Measurements from ENCODE around the gene TEX22.

Gene TEX22

DNA sequence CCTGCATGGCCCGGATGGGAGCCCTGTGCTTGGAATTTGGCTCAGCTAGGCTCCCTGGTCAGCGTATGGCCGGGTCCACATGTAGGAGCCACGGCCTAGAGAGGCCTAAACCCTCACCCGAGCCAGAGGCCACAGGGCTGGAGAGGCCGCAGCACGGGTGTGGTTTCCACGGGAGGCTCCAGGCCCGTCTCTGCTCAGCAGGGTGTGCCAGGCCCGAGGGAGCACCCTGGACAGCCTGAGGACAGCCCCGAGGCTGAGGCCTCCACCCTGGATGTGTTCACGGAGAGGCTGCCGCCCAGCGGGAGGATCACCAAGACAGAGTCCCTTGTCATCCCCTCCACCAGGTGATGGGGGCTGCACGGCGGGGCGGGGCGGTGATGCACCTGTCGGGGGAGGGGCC is 17.6 kb upstream of the TEX22 start:
- Histone ChIP-seq H3K36me3 (replicated peaks; ENCODE audit: insufficient read depth, low read length) (no peaks in the 10 kb centered on the region), H3K79me2 (ENCODE audit: low read length) (no peaks in the 10 kb centered on the region), H3K4me3 (ENCODE audit: low read length) (no peak overlapping the region), H4K20me1 (ENCODE audit: insufficient read depth, low read length) (no peaks in the 10 kb centered on the region), H3K27ac (ENCODE audit: low read length) (no peak overlapping the region), H3K4me2 (ENCODE audit: low read depth, low read length) (no peak overlapping the region), H3F3A (ENCODE audit: insufficient read depth, low read length) (no peaks in the 10 kb centered on the region), H3K4me1 (ENCODE audit: low read length) (no peaks in the 10 kb centered on the region), H3K9ac (ENCODE audit: low read length) (no peak overlapping the region), H3K27me3 (replicated peaks; ENCODE audit: insufficient read depth, low read length) (no peaks in the 10 kb centered on the region), H3K9me3 (replicated peaks; ENCODE audit: insufficient read depth, low read length) (no peaks in the 10 kb centered on the region), H2AFZ (ENCODE audit: low read length) (no peak overlapping the region), H3K9me2 (replicated peaks; ENCODE audit: insufficient read depth, low read length) (no peaks in the 10 kb centered on the region)
- TF ChIP-seq EZH2 (optimal IDR thresholded peaks at IDR 0.05; ENCODE audit: low read depth, low read length), result no peak
- TF ChIP-seq, protein P1, sequence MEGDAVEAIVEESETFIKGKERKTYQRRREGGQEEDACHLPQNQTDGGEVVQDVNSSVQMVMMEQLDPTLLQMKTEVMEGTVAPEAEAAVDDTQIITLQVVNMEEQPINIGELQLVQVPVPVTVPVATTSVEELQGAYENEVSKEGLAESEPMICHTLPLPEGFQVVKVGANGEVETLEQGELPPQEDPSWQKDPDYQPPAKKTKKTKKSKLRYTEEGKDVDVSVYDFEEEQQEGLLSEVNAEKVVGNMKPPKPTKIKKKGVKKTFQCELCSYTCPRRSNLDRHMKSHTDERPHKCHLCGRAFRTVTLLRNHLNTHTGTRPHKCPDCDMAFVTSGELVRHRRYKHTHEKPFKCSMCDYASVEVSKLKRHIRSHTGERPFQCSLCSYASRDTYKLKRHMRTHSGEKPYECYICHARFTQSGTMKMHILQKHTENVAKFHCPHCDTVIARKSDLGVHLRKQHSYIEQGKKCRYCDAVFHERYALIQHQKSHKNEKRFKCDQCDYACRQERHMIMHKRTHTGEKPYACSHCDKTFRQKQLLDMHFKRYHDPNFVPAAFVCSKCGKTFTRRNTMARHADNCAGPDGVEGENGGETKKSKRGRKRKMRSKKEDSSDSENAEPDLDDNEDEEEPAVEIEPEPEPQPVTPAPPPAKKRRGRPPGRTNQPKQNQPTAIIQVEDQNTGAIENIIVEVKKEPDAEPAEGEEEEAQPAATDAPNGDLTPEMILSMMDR (IDR thresholded peaks at IDR 0.05; ENCODE audit: low read length), result no peak
- TF ChIP-seq EZH2phosphoT487 (IDR thresholded peaks at IDR 0.05; ENCODE audit: low read length), result no peak
- no peak for DNase-seq

DNA sequence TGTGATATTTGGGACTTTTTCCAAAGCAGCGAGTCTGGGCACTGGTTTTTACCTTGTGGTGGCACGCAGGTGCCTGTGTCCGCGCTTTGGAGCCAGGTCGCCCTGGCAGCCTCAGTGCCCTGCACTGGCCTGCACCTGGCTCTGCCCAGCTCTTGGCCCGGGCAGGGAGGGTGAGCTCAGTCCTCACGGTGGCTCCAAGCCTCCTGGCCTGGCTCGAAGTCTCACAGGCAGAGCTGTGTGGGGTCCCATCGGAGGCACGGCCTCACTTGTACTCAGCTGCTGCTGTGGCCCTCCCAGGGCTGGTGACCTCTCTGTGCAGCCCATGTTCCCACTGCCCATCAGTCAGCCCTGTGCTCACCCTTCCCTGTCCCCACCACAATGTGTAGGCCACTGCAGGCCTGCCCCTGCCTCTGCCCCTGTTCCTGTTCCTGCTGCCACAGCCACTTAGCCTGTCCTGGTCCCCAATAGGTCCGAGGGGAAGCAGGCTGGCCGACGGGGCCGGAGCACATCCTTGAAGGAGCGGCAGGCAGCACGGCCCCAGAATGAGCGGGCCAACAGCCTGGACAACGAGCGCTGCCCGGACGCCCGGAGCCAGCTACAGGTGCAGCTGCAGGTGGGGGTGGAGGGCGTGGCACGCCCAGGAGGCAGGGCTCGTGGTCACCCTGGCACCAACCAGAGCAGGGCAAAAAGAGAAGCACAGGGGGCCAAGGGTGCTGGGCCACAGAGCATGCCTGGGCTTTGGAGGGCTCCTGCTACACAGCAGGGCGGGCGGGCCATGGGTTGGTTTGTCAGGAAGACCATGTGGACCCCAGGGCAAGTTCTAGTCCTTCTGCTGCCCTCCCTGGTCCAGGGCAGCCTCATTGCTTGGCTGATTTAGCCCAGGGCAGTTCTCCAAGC is 16.6 kb upstream of the TEX22 start:
- Histone ChIP-seq H3K27ac (ENCODE audit: low read length) (no peak overlapping the region), H3F3A (ENCODE audit: insufficient read depth, low read length) (no peaks in the 10 kb centered on the region), H3K9ac (ENCODE audit: low read length) (no peak overlapping the region), H3K4me1 (ENCODE audit: low read length) (no peaks in the 10 kb centered on the region), H4K20me1 (ENCODE audit: insufficient read depth, low read length) (no peaks in the 10 kb centered on the region), H3K9me2 (replicated peaks; ENCODE audit: insufficient read depth, low read length) (no peaks in the 10 kb centered on the region), H3K36me3 (replicated peaks; ENCODE audit: insufficient read depth, low read length) (no peaks in the 10 kb centered on the region), H2AFZ (ENCODE audit: low read length) (no peak overlapping the region), H3K4me2 (ENCODE audit: low read depth, low read length) (no peak overlapping the region), H3K9me3 (replicated peaks; ENCODE audit: insufficient read depth, low read length) (no peaks in the 10 kb centered on the region), H3K79me2 (ENCODE audit: low read length) (no peaks in the 10 kb centered on the region), H3K4me3 (ENCODE audit: low read length) (no peak overlapping the region), H3K27me3 (replicated peaks; ENCODE audit: insufficient read depth, low read length) (no peaks in the 10 kb centered on the region)
- TF ChIP-seq EZH2phosphoT487 (IDR thresholded peaks at IDR 0.05; ENCODE audit: low read length) (no peak), EZH2 (optimal IDR thresholded peaks at IDR 0.05; ENCODE audit: low read depth, low read length) (no peak)
- TF ChIP-seq, protein P1 (IDR thresholded peaks at IDR 0.05; ENCODE audit: low read length), result no peak
- no peak for DNase-seq

DNA sequence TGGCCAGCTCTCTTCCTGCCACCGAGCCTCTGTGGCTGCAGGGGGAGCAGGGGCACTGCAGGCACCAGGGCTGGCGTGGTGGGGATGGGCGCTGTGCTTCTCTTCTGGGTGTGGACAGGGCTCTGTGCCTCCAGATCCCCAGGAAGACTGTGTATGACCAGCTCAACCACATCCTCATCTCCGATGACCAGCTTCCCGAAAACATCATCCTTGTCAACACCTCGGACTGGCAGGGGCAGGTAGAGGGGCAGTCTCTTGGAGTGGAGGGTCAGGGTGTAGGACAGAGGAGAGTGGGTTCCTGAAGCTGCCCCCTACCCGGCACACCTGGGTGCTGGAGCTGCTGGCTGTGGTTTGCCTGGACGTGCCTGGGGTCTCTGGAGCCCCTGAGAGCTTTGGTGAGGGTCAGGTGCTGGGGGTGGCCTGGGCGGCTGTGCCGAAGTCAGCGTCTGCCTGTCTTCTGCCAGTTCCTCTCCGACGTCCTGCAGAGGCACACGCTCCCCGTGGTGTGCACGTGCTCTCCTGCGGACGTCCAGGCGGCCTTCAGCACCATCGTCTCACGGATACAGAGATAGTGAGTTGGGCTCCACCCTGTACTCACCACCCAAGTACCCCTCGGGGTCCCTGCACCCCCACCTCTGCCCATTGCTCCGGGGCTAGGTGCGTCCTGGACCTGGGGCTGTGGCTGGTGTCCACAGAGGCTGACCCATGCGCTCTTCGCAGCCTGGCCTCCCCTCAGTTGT is 15.8 kb upstream of the TEX22 start:
- no peaks in the 10 kb centered on the region for H3K79me2 ChIP-seq (ENCODE audit: low read length)
- no peaks in the 10 kb centered on the region for H3K4me1 ChIP-seq (ENCODE audit: low read length)
- no peak overlapping the region for H2AFZ ChIP-seq (ENCODE audit: low read length)
- H3K9me3 ChIP-seq (replicated peaks; ENCODE audit: insufficient read depth, low read length), result no peaks in the 10 kb centered on the region
- DNase-seq, result no peak
- no peak overlapping the region for H3K27ac ChIP-seq (ENCODE audit: low read length)
- no peak for TF ChIP-seq EZH2 (optimal IDR thresholded peaks at IDR 0.05; ENCODE audit: low read depth, low read length)
- no peaks in the 10 kb centered on the region for H3K27me3 ChIP-seq (replicated peaks; ENCODE audit: insufficient read depth, low read length)
- H3F3A ChIP-seq (ENCODE audit: insufficient read depth, low read length), result no peaks in the 10 kb centered on the region
- H3K4me3 ChIP-seq (ENCODE audit: low read length), result no peak overlapping the region
- no peak overlapping the region for H3K9ac ChIP-seq (ENCODE audit: low read length)
- no peaks in the 10 kb centered on the region for H3K9me2 ChIP-seq (replicated peaks; ENCODE audit: insufficient read depth, low read length)
- no peak overlapping the region for H3K4me2 ChIP-seq (ENCODE audit: low read depth, low read length)
- H3K36me3 ChIP-seq (replicated peaks; ENCODE audit: insufficient read depth, low read length), result no peaks in the 10 kb centered on the region
- no peaks in the 10 kb centered on the region for H4K20me1 ChIP-seq (ENCODE audit: insufficient read depth, low read length)

Data from MM.1S (cell line).